Osteocyte (in vitro differentiated cells): Measurements from ENCODE around the gene TBC1D5. TPM values are rescaled to one million over a fixed set of nuclear protein-coding genes. Genes with fewer than 3 reads are reported as not detected.
A peak's percentile ranks its signal among the peaks of the same experiment; 100 is the strongest.
"Not testable (repeated sequence)": the region's sequence is repeated elsewhere in the genome, so short reads cannot be mapped to it uniquely, and the experiment has no call there.

Experiments used
- DNase-seq: peaks from one replicate; pipeline ENCODE4 v3.0.0; 2021; ENCODE audit warnings: mixed read lengths; ENCODE audit not compliant: unreplicated experiment; ENCODE audit errors: extremely low spot score
- H3K27ac Mint-ChIP-seq: one replicate; pipeline ENCODE4 v1.8.0; 2021; ENCODE audit warnings: mild to moderate bottlenecking, mixed read lengths; ENCODE audit not compliant: unreplicated experiment
- H3K27me3 Mint-ChIP-seq: one replicate; pipeline ENCODE4 v1.8.0; 2021; ENCODE audit warnings: mixed read lengths; ENCODE audit not compliant: unreplicated experiment
- H3K36me3 Mint-ChIP-seq: one replicate; pipeline ENCODE4 v1.8.0; 2021; ENCODE audit warnings: mixed read lengths; ENCODE audit not compliant: unreplicated experiment
- H3K4me1 Mint-ChIP-seq: one replicate; pipeline ENCODE4 v1.8.0; 2021; ENCODE audit warnings: mixed read lengths; ENCODE audit not compliant: unreplicated experiment
- H3K4me3 Mint-ChIP-seq: one replicate; pipeline ENCODE4 v1.8.0; 2021; ENCODE audit warnings: mild to moderate bottlenecking, moderate library complexity, mixed read lengths; ENCODE audit not compliant: unreplicated experiment
- H3K9me3 Mint-ChIP-seq: one replicate; pipeline ENCODE4 v1.8.0; 2021; ENCODE audit warnings: mixed read lengths; ENCODE audit not compliant: unreplicated experiment
- total RNA-seq: library from RNA; stranded (reverse); gene quantifications from 2 replicates; pipeline ENCODE4 v1.2.1, GENCODE V29; 2021
- TF ChIP-seq, protein P1 (sequence below): fragments of 200-600 bp; sonication (generic); IDR thresholded peaks from 2 replicates; pipeline ENCODE4 v1.5.0; 2021; ENCODE audit warnings: antibody characterized with exemption, mild to moderate bottlenecking, moderate library complexity

TBC1D5 gene
- total RNA-seq, 1 donor from 2014 or later = 69.2 TPM

DNA sequence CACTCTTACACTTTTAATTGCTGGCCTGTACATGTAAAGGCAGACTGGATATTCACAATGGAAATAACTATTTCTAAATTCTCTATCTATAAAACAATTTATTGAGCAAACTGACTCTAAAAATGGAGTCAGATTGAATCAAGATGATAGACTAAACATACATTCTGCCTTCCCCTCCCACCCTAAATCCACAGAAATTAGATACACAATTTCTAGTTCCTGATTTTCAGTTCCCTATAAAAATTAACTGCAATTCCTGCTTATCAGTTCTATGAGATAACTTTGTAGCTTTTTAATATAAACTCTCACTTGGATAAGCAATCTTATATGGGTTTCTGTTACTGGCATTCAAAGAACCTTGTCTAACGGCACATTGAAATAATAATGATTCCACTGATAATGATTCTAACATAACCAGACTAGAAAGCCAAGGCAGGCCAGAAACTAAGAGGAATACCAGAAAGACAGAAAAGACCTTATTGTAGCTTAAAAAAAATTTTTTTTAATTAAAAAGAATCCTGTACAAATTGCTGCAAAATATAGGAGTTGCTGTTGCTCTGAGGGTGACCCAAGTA is 33.1 kb downstream of the TBC1D5 start:
- Mint-ChIP-seq H3K9me3 (peaks cover 3% of the 10 kb centered on the region), H3K27ac (no peak overlapping the region), H3K4me1 (peaks cover 3% of the 10 kb centered on the region), H3K27me3 (no peaks in the 10 kb centered on the region), H3K36me3 (peaks cover 13% of the 10 kb centered on the region), H3K4me3 (no peak overlapping the region)
- TF ChIP-seq, protein P1, sequence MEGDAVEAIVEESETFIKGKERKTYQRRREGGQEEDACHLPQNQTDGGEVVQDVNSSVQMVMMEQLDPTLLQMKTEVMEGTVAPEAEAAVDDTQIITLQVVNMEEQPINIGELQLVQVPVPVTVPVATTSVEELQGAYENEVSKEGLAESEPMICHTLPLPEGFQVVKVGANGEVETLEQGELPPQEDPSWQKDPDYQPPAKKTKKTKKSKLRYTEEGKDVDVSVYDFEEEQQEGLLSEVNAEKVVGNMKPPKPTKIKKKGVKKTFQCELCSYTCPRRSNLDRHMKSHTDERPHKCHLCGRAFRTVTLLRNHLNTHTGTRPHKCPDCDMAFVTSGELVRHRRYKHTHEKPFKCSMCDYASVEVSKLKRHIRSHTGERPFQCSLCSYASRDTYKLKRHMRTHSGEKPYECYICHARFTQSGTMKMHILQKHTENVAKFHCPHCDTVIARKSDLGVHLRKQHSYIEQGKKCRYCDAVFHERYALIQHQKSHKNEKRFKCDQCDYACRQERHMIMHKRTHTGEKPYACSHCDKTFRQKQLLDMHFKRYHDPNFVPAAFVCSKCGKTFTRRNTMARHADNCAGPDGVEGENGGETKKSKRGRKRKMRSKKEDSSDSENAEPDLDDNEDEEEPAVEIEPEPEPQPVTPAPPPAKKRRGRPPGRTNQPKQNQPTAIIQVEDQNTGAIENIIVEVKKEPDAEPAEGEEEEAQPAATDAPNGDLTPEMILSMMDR = no peak
- DNase-seq = no peak

DNA sequence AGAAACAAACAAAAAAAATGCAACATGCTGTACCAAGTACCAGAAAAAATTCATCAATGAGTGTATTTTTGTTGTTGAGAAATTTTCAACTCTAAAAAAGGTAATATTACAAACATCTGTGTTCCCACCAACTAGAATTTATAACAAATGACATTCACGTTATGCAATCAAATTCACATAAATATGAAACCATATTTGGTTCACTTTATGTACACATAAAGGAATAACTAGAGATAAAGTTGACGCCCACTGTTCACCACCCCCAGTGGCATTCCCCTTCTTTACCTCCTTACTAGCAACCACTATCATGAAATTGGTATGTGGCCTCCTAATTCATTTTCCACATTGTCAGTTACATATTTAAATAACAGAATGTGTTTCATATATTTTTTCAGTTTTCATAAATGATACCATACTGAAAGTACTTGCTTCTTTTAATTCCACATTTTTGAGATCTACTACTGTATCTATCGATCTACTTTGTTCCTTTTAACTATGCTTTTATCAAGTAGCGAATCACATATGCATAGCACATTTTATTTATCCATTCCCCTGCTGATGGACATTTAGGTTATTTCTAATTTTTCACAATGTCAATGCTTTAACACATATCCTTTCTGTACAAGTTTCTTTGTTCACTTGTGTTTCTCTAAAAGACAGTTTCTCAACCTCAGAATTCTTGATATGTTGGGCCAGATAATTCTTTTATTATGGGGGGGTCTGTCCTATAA is 34.5 kb downstream of the TBC1D5 start:
- no peaks in the 10 kb centered on the region for H3K9me3 Mint-ChIP-seq
- TF ChIP-seq, protein P1 = no peak
- no peak for DNase-seq

DNA sequence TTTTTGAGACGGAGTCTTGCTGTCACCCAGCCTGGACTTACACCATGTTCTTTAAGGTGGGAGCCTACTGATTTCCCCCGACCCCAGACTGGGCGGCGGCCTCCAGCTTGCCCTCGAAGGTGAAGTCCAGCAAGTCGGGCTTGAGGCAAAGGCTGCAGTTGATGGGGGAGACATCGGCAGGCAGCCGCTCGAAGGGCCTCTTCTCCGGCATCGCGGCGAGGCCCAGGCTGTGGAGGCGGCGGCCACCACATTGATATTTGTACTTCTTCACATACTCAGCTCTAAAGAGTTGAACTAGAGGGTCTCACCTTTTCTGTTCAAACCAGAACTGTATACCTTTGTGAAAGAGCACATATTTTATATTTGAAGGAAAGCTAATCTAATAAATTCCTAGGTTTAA is 36.4 kb downstream of the TBC1D5 start:
- not testable (repeated sequence) for H3K4me1 Mint-ChIP-seq, H3K27me3 Mint-ChIP-seq, H3K36me3 Mint-ChIP-seq, DNase-seq, H3K9me3 Mint-ChIP-seq, H3K27ac Mint-ChIP-seq, H3K4me3 Mint-ChIP-seq

More for the DNA sequence above, 34.5 kb downstream of the TBC1D5 start:
- H3K27me3 Mint-ChIP-seq = no peaks in the 10 kb centered on the region
- peak overlapping the region; percentile 1 for H3K27ac Mint-ChIP-seq
- peaks cover 5% of the 10 kb centered on the region for H3K36me3 Mint-ChIP-seq
- H3K4me1 Mint-ChIP-seq = peaks cover 3% of the 10 kb centered on the region
- H3K4me3 Mint-ChIP-seq = no peak overlapping the region

DNA sequence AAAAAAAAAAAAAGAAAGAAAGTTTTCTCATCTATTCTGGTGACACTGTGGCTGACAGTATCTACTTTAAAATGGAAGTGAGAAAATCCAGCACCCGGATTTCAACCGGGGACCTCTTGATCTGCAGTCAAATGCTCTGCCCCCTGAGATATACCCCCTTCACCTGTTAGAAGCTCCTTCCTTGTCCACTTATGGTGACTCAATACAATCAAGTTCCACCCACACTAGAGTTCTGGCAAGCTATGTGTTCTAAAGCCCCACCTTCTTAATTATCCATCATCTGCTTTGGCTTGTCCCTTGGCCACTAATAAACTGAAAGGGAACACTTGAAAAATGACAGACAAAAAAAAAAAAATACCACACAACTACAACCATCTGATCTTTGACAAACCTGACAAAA is 42.6 kb downstream of the TBC1D5 start:
- H3K36me3 Mint-ChIP-seq, DNase-seq, H3K27ac Mint-ChIP-seq, H3K27me3 Mint-ChIP-seq, H3K9me3 Mint-ChIP-seq, H3K4me1 Mint-ChIP-seq, H3K4me3 Mint-ChIP-seq: not testable (repeated sequence)

DNA sequence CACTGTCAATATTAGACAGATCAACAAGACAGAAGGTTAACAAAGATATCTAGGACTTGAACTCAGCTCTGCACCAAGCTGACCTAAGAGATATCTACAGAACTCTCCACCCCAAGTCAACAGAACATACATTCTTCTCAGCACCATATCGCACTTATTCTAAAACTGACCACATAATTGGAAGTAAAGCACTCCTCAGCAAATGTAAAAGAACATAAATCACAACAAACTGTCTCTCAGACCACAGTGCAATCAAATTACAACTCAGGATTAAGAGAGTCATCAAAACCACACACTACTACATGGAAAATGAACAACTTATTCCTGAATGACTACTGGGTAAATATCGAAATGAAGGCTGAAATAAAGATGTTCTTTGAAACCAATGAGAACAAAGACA is 46.8 kb downstream of the TBC1D5 start:
- not testable (repeated sequence) for H3K4me1 Mint-ChIP-seq, H3K9me3 Mint-ChIP-seq, H3K4me3 Mint-ChIP-seq, H3K36me3 Mint-ChIP-seq, H3K27ac Mint-ChIP-seq, H3K27me3 Mint-ChIP-seq, DNase-seq

DNA sequence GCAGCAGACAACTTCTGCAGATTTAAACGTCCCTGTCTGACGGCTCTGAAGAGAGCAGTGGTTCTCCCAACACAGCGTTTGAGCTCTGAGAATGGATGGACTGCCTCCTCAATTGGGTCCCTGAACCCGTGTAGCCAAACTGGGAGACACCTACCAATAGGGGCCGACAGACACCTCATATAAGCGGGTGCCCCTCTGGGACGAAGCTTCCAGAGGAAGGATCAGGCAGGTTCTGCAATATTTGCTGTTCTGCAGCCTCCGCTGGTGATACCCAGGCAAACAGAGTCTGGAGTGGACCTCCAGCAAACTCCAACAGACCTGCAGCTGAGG is 48.8 kb downstream of the TBC1D5 start:
- DNase-seq, H3K27me3 Mint-ChIP-seq, H3K27ac Mint-ChIP-seq, H3K4me3 Mint-ChIP-seq, H3K4me1 Mint-ChIP-seq, H3K36me3 Mint-ChIP-seq, H3K9me3 Mint-ChIP-seq: not testable (repeated sequence)

DNA sequence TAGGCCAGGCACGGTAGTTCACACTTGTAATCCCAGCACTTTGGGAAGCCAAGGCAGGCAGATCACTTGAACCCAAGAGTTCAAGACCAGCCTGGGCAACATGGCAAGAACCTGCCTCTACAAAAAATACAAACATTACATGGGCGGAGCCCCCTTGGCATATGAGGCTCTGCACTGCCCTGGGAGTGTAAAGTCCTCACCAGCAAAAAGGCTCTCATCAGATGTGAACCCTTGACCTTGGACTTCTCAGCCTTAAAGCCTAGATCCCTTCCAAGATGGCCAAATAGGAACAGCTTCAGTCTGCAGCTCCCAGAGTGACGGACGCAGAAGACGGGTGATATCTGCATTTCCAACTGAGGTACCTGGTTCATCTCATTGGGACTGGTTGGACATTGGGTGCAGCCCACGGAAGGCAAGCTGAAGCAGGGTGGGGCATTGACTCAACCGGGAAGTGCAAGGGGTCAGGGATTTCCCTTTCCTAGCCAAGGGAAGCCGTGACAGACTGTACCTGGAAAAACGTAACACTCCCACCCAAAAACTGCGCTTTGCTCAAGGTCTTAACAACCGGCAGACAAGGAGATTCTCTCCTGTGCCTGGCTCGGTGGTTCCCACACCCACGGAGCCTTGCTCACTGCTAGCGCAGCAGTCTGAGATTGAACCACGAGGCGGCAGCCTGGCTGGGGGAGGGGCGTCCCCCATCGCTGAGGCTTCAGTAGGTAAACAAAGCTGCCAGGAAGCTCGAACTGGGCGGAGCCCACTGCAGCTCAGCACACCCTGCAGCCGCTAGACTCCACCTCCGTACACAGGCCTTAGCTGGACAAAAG is 49.4 kb downstream of the TBC1D5 start:
- H3K9me3 Mint-ChIP-seq, H3K4me1 Mint-ChIP-seq, DNase-seq, H3K36me3 Mint-ChIP-seq, H3K4me3 Mint-ChIP-seq, H3K27ac Mint-ChIP-seq, H3K27me3 Mint-ChIP-seq: not testable (repeated sequence)
